ENCODE data around the gene ARFGEF3.

ARFGEF3 gene

GRCh38 chr6:138248011-138248410 lies 86.3 kb downstream of the ARFGEF3 start:
- DNase-seq (ENCODE audit: low read depth) = no peak
- TF ChIP-seq, protein P1, sequence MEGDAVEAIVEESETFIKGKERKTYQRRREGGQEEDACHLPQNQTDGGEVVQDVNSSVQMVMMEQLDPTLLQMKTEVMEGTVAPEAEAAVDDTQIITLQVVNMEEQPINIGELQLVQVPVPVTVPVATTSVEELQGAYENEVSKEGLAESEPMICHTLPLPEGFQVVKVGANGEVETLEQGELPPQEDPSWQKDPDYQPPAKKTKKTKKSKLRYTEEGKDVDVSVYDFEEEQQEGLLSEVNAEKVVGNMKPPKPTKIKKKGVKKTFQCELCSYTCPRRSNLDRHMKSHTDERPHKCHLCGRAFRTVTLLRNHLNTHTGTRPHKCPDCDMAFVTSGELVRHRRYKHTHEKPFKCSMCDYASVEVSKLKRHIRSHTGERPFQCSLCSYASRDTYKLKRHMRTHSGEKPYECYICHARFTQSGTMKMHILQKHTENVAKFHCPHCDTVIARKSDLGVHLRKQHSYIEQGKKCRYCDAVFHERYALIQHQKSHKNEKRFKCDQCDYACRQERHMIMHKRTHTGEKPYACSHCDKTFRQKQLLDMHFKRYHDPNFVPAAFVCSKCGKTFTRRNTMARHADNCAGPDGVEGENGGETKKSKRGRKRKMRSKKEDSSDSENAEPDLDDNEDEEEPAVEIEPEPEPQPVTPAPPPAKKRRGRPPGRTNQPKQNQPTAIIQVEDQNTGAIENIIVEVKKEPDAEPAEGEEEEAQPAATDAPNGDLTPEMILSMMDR (conservative IDR thresholded peaks at IDR 0.05; ENCODE audit: low read length) = no peak
- no peak overlapping the region for H3K4me3 ChIP-seq (ENCODE audit: low read length)

- TF ChIP-seq, protein P1 (conservative IDR thresholded peaks at IDR 0.05; ENCODE audit: low read length) = no peak
- H3K4me3 ChIP-seq (ENCODE audit: low read length) = no peak overlapping the region
- DNase-seq (ENCODE audit: low read depth) = no peak
Measured at GRCh38 chr6:138248878-138249277, 87.1 kb downstream of the ARFGEF3 start.

GRCh38 chr6:138250053-138250452 lies 88.3 kb downstream of the ARFGEF3 start:
- no peak for DNase-seq (ENCODE audit: low read depth)
- H3K4me3 ChIP-seq (ENCODE audit: low read length) = no peak overlapping the region
- TF ChIP-seq, protein P1 (conservative IDR thresholded peaks at IDR 0.05; ENCODE audit: low read length) = no peak

GRCh38 chr6:138250513-138251247 lies 88.9 kb downstream of the ARFGEF3 start:
- peak; percentile 85 for DNase-seq (ENCODE audit: low read depth)
- TF ChIP-seq, protein P1 (conservative IDR thresholded peaks at IDR 0.05; ENCODE audit: low read length) = no peak
- peak overlapping the region; percentile 39 for H3K4me3 ChIP-seq (ENCODE audit: low read length)

- TF ChIP-seq, protein P1 (conservative IDR thresholded peaks at IDR 0.05; ENCODE audit: low read length) = no peak
- no peak overlapping the region for H3K4me3 ChIP-seq (ENCODE audit: low read length)
- no peak for DNase-seq (ENCODE audit: low read depth)
Measured at GRCh38 chr6:138253731-138254130, 92.0 kb downstream of the ARFGEF3 start.

- H3K4me3 ChIP-seq (ENCODE audit: low read length) = no peak overlapping the region
- no peak for DNase-seq (ENCODE audit: low read depth)
- TF ChIP-seq, protein P1 (conservative IDR thresholded peaks at IDR 0.05; ENCODE audit: low read length) = no peak
Measured at GRCh38 chr6:138255443-138255842, 93.7 kb downstream of the ARFGEF3 start.

GRCh38 chr6:138257638-138258040 lies 95.9 kb downstream of the ARFGEF3 start:
- TF ChIP-seq, protein P1 (conservative IDR thresholded peaks at IDR 0.05; ENCODE audit: low read length) = no peak
- no peak overlapping the region for H3K4me3 ChIP-seq (ENCODE audit: low read length)
- no peak for DNase-seq (ENCODE audit: low read depth)
